Dermis microvascular lymphatic vessel endothelial cell (primary cell): ENCODE results near the gene TEX14. TPM values are rescaled to one million over a fixed set of nuclear protein-coding genes. Genes with fewer than 3 reads are reported as not detected.
A peak's percentile ranks its signal among the peaks of the same experiment; 100 is the strongest.
"Not testable (repeated sequence)": the region's sequence is repeated elsewhere in the genome, so short reads cannot be mapped to it uniquely, and the experiment has no call there.

ENCODE experiments used
- DNase-seq, 2 donors: peaks; one replicate each; pipeline versions ENCODE4 v3.0.0 to v3.0.0-alpha.2; 2010; ENCODE audit warnings: low read depth in 2 of 2
- total RNA-seq: library from RNA; depleted of rRNA; stranded (reverse); fragments of >200 nt; gene quantifications from 2 replicates; pipeline ENCODE4 v1.2.1, GENCODE V29; 2014

TEX14 gene
- total RNA-seq, 1 donor from 2014 or later = under 0.01 TPM

DNA sequence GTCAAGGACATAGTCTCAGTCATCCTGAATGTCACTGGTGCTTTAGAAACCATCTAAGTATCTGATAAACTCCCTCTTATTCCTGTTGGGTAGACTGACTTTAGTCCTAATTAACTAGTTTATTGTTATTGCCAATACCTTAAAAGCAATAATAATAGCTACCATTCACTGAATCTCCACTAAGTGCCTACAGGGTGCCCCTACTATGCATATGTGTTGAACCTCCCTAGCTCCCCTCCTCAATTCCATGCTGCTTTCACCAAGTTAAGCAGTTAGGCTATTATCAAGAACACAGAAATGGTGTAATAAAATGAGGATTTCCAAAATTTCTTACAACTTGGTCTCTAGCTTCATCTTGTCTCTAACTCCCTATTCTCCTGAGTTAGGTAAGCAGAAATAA is 89.9 kb downstream of the TEX14 start:
- DNase-seq = no peak

DNA sequence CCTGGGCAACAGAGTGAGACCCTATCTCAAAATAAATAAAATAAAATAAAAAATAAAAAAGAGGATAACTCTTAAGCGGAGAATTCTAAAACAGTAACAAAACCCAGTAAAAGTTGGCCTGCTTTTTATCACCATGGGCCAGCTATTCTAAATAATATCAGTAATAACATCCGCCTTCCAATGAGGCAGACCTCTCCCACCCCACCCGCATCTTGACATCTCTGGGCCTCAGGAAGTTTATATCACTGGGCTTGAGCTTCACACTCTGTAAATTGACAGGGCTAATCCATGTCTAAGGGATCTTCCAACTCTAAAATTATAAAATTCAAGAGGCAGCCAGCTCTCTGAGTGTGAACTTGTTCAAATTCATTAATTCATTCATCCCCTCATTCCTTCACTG is 94.5 kb downstream of the TEX14 start:
- no peak for DNase-seq

DNA sequence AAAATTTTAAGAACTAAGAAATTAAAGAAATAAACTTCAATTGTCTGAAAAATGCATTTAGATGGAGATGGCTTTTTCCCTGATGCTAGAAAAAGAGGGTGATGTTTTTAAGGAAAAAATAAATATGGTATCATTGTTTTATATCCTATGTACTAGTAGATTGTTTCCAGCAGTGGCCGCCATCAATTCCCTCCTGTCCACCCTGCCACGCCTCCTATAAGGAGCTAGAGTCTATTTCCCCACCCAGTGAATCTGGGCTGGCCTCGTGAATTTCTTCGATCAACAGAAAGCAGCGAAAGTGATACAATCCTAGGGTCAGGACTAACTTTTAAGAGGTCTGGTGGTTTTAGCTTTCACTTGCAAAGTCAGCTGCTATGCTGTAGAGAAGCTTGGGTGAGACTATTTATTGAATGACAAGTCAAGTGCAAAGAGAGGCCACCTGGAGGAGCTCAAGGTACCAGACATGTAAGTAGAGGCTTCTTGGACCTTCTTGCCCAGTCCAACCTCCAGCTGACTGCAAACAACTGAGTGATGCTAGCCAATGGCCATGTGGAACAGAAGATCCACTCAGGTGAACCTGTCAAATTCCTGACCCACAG is 96.6 kb downstream of the TEX14 start:
- DNase-seq = no peak

DNA sequence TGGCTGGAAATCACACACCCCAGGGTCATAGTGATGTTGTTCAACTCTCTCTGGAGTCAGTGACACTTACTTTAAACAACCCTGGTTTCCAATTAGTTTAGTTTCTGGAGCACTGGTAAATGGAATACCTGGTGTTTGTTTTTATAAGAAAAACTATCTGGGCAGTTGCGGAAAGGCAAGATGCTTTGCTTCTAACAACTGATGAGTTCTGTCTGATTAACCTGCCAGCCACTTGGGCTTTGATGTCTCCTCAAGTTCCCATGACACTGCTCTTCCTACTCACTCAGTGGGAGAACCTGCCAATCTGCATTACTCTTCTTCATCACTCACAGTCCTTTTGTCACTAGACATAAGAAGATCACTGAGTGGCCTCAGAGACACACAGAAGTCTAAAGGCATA is 98.7 kb downstream of the TEX14 start:
- no peak for DNase-seq

DNA sequence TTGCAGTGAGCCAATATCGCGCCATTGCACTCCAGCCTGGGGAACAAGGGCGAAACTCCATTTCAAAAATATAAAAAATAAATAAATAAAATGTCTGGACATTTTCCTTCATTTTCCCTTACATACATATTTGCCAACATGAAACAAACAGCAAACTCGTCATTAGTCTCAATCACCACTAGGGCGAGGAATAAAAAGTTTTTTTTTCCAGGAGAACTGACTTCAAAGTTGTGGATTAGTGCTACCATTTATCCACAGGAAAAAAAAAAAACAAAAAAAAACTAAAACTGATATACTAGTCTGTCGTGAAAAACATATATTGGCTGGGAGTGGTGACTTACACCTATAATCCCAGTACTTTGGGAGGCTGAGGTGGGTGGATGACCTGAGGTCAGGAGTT is 100.4 kb downstream of the TEX14 start:
- no peak for DNase-seq

DNA sequence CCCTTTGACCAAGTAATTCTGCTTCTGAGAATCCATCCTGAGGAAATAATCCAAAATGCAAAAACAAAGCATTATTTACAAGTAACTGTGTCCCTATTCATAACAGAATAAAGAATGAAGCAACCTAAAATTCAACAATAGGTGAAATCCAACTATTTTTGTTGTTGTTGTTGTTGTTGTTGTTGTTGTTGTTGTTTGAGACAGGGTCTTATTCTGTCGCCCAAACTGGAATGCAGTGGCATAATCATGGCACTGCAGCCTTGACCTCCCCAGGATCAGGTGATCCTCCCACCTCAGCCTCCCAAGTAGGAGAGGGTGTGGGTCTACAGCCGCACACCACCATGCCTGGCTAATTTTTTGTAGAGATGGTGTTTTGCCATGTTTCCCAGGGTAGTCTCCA is 101.5 kb downstream of the TEX14 start:
- no peak for DNase-seq

DNA sequence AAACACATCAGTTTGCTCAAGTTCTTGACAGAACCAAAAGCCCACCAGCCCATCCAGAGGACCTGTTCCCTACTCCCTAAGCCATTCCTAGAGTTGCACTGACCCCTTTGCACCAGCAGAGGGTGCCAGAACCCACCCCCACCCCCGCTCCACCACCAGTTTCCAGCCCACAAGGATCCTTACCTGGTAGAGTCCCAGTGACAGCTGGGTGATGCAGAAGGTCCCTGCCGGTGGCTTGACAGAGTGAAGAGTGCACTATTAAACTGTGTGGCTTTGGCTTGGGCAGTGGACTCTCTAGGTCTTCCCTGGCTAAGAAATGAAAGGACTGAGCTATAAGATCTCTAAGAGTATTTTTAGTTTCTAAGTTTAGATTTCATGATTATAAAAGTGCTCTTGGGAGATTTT is 104.1 kb downstream of the TEX14 start:
- peak; percentile 14 to 60 for DNase-seq

DNA sequence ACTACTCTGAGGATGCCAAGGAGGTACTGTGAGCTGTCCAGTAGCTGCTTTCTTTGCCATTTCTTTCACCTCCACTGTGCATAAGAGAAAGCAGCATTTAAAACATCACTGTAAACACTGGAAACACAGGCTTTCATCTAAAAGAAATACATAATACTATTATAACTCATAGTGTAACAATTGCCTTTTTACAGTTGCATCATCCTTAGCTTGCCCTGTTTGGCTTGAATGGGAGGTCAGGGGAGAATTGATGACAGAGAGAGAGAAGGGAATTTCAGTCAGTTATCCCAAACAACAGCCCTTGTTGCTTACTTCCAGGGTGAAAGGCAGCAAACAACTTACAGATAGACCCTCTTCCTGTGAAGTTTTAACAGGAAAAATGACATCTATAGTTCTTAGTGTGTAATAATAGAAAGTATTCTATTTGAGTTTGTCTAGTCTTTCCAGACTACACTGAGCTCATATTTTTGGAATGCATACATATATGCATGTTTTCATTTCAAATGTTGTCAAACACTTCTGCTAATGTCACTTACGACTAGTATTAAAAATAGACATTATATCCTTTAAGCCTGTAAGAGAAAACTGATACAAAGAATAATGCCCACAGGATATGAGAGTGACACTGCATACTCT is 105.7 kb downstream of the TEX14 start:
- no peak for DNase-seq

DNA sequence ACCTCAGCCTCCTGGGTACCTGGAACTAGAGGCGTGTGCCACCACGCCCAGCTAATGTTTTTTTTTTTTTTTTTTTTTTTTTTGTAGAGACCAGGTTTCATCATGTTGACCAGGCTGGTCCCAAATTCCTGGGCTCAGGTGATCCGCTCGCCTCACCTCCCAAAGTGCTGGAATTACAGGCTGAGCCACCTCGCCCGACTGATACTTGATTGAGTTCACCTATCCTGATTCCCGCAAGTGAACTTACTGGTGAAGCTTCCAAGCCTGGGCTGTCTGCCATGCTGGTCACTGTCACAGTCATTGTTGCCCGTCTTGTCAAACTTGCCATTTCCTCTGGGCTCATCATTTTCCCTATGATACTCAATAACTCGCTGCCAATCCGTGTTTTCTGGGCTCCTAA is 106.3 kb downstream of the TEX14 start:
- DNase-seq = no peak

DNA sequence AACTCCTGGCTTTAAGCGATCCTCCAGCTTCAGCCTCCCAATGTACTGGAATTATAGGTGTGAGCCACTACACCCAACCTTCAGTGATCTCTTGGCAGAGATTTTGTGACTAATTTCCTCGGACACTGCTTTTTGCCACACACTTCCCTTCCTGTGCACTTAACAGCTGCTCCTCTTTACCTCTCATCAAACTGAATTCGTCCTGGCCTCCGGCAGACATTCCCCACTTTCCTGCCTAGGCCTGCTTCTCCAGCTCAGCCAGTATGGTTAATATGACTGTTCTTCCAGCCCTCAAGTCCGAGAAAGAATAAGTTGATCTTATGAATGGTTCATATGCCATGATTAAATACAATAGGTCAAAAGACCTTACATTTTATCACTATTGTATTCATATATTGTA is 108.4 kb downstream of the TEX14 start:
- no peak for DNase-seq

DNA sequence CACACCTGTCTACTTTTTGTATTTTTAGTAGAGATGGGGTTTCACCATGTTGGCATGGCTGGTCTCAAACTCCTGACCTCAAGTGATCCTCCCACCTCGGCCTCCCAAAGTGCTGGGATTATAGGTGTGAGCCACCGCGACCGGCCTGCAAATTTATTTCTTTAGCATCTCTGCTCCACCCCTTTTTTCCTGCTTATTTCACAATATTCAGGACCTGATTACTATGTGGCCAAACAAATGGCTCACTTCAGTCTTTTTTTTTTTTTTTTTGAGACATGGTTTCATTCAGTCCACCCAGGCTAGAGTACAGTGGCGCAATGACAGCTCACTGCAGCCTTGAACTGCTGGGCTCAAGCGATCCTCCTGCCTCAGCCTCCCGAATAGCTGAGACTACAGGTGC is 109.1 kb downstream of the TEX14 start:
- not testable (repeated sequence) for DNase-seq

DNA sequence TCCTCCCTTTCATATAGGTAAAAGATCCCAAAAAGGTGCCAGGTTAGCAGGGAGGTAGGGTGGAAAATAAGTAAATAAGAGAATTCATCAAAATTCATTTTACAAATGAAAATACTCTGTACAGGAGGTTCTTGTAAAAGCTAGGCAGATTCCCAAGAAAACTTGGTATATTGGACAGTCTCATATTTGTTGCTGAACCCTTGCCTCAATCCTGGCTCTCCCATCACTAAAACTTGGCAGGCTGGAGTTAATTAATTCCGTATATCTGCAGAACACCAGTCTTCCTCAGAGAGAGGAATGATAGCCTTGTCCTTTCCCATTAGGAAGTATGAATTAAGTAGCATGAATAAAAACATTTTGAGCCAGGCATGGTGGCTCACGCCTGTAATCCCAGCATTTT is 111.2 kb downstream of the TEX14 start:
- DNase-seq = no peak

DNA sequence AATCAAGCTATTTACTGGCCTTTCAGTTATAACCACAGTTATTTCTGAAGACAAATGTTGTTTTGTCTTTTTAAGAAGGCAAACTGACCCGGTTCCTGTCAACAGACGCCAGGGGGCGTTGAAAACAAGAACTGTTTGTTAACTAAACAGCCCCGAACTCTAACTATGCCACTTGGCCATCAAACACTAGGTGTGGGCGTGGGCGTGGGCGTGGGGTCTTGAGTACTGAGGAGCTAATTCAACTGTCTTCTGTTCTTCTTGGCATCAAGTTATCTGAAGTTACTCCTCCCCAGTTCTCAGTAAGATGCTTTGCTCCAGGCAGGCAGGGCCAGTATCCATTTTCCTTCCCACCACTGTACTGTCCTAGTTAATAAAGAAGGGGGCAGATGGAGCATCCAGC is 114.1 kb downstream of the TEX14 start:
- peak in 1 of 2 donors; percentile 48 for DNase-seq

DNA sequence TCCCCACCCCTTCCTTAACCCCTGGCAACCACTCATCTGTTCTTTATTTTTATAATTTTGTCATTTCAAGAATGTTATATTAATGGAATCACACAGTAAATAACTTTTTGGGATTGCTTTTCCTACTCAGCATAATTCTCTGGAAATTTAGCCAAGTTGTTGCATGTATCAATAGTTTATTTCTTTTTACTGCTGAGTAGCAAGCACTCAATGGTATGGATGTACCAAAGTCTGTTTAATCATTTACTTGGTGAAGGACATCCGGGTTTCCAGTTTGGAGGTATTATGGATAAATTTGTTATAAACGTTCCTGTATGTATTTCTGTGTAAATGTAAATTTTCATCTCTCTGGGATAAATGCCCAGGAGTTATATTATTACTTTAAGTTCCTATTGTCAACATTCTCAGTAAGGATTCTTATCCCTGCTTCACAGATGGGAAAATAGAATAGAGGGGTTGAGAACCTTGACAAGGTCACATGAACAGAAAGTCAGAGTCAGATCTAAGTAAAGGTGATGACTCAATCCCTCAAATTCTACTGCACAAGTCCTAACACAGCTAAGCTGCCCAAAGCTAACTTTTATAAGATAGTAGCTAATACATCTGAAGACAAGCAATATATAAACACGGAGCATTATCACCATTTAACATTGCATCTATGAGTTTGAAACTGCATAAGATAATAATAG is 115.0 kb downstream of the TEX14 start:
- no peak for DNase-seq

DNA sequence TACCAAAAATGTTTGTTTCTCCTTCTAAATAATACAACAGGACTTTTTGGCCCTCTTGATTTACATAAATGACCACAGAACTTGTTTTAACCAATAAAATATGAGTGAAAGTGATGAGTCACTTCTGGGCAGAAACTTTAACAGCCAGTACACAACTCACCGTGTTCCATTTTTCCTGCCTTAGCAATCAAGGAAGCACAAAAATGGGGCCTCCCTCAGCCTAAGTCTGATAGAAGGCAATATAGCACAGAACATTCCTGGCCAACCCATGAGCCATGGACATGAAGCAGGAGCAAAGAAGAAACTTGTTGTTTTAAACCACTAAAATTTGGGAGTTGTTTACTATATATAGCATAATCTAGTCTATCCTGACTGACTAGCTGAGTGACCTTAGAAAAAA is 116.3 kb downstream of the TEX14 start:
- DNase-seq = peak in 1 of 2 donors; percentile 17

DNA sequence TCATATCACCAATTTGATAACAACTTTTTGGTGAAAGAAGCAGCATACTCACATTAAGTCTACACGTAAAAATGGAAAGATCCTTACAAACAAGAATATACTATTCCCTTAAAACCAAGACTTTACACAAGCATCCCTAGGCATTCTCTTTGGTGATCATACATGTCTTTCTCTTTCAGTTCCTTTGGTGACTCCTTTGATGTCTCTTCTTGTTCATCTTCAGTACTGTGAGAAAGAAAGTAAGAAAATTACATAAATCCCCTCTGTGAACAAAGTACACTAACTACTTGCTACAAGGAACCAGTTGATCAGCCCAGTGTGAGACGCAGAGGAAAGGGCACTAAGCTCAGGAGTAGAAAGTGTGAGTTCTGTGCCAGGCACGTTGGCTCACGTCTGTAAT is 117.8 kb downstream of the TEX14 start:
- DNase-seq = no peak

DNA sequence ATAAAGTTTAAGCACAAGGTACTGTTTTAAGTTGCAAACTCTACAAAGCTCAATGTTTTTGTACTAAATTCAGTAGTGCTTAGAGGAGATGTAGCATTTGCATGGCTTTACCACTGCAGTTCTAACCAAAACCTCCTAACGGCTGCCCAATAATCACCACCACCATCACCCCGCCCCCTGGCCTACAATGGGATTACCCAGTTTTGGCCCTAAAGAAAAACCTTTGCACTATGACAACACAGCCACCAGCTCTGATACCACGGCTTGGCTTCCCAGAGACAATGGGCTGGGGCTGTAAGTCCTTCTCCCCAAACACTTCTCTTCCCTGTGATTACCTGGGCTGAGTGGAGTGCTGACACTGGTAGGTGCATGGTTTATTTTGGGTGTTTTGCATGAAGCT is 119.0 kb downstream of the TEX14 start:
- DNase-seq = no peak

DNA sequence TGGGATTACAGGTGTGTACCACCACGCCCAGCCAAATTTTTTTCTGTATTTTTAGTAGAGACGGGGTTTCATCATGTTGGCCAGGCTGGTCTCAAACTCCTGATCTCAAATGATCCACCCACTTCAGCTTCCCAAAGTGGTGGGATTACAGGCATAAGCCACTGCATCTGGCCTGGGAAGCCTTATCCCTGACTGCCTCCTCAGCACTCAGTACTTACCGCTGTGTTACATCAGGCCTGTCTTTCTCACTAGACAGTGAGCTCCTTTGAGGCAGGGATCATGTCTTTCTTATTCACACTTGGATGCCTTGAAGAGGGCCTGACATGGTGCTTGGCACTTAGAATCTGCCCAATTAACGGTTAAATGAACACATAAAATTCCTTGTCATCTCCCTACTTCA is 121.1 kb downstream of the TEX14 start:
- DNase-seq = no peak

DNA sequence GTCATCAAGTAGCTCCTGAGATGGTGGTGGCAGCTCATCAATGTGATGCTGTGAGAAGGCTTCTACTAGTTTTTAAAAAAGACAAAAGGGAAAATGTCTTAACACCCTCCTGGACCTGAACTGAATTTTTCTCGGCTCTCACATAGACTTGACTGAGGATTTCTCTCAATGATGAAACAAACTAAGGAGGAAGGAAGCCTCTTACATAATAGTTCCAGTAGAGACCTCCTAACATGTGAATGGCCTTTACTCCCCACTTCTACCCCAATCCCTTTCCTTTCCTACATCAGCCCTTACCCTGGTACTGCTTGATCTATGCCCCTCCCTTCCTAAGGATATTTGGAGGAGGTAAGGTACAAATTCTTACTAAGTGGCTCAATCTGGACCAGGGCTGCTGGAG is 122.6 kb downstream of the TEX14 start:
- DNase-seq = no peak

DNA sequence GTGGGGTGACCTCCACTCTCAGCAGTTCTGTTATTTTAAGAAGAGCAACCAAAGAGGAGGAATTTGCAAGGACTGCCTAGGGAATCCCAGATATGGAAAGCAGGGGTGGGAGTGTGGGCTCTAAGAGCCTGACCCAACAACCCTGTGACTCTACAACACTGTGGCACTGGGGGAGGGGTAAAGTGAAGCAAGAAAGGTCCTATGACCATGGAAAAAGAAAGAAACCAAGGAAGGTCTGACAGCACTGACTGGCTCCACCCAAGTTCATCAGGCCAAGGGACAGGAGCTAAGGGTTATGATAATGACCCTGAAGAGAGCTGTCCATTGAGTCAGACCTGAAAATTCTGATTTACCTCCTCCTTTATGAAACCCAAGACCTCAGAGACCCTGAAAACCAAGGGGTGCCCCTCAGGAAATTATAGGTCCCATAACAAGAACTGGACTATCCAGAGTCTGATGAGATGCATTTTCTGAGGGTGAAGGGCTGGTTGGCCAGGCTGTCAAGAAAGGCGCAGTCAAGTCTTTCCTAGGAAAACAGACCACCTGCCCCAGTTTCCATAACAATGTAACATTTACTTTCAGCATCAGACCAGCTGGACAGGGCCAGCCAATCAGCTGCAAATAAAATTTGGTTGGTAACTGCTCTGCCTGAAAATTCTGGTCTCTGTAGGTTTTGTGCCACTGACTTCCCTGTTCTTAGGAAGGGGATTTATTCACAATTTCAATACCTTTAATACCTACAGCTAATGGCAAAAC is 123.6 kb downstream of the TEX14 start:
- DNase-seq = no peak

DNA sequence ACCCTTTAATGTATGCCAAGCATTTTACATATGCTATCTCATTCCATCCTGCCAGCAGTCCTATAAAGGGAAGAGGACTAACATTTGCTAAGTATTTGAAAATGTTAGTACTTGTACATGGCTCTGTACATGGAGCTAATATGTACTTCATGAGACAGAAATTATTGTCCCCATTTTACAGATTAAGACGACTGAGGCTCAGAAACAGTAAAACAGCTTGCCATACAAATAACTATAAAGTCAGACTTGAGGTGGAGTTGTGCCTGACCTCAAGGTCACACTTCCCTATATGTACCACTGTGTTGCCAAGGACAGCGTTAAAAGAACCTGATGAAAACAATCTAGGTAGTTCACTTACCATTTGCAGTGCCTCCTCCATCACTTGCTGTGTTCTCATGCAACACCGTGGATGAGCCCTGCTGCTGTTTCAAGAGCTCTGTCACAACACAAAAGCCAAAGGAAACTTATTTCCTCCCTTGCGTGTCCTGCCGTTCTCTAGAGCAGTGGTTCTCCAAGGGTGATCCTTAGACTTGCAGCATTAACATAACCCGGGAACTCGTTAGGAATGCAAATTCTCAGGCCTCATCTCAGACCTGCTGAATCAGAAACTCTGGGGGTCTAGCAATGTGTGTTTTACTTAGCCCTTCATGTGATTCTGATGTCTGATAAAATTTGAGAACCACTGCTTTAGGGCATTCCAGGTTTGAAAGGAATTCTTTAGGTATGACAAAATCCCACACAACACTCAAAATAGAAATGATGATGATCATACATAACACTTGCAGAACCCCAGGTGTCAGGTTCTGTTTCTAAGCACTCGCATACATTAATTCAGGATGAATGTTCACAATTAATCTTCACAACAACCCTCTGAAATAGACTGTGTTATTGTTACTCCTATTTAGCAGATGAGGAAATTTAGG is 126.2 kb downstream of the TEX14 start:
- no peak for DNase-seq
